GM10847 (cell line): ENCODE results near the gene DPP4.

Source experiments
- POLR2A ChIP-seq: IDR thresholded peaks from 2 replicates; pipeline ENCODE4 v1.6.1; 2011; ENCODE audit not compliant: insufficient read length; ENCODE audit errors: extremely low read depth

Gene DPP4

GRCh38 chr2:162021516-162022058 is 52.4 kb downstream of the DPP4 start:
- no peak for TF ChIP-seq POLR2A

- TF ChIP-seq POLR2A, result no peak
Observed at GRCh38 chr2:162018530-162018929, 55.5 kb downstream of the DPP4 start.

GRCh38 chr2:162017233-162017632 is 56.8 kb downstream of the DPP4 start:
- no peak for TF ChIP-seq POLR2A

GRCh38 chr2:162016080-162016479 is 57.9 kb downstream of the DPP4 start:
- TF ChIP-seq POLR2A, result no peak

GRCh38 chr2:162014751-162015150 is 59.3 kb downstream of the DPP4 start:
- TF ChIP-seq POLR2A, result no peak

GRCh38 chr2:162013514-162014475 is 60.2 kb downstream of the DPP4 start:
- TF ChIP-seq POLR2A, result no peak

- no peak for TF ChIP-seq POLR2A
Observed at GRCh38 chr2:162012565-162013058, 61.4 kb downstream of the DPP4 start.

GRCh38 chr2:162011706-162012564 is 62.1 kb downstream of the DPP4 start:
- TF ChIP-seq POLR2A, result no peak

GRCh38 chr2:162009543-162009942 is 64.5 kb downstream of the DPP4 start:
- no peak for TF ChIP-seq POLR2A

- TF ChIP-seq POLR2A, result no peak
Observed at GRCh38 chr2:162007447-162008040, 66.5 kb downstream of the DPP4 start.

- TF ChIP-seq POLR2A, result no peak
Observed at GRCh38 chr2:162006337-162006736, 67.7 kb downstream of the DPP4 start.

GRCh38 chr2:162004031-162004430 is 70.0 kb downstream of the DPP4 start:
- no peak for TF ChIP-seq POLR2A

GRCh38 chr2:162002623-162003235 is 71.3 kb downstream of the DPP4 start:
- TF ChIP-seq POLR2A, result no peak

GRCh38 chr2:162000431-162000830 is 73.6 kb downstream of the DPP4 start:
- TF ChIP-seq POLR2A, result no peak

- no peak for TF ChIP-seq POLR2A
Observed at GRCh38 chr2:161999321-161999720, 74.7 kb downstream of the DPP4 start.

- TF ChIP-seq POLR2A, result no peak
Observed at GRCh38 chr2:161998857-161999256, 75.2 kb downstream of the DPP4 start.
